ENCODE measurements around the gene NRXN3.
"Not testable (repeated sequence)": the region's sequence is repeated elsewhere in the genome, so short reads cannot be mapped to it uniquely, and the experiment has no call there.

Gene NRXN3

DNA sequence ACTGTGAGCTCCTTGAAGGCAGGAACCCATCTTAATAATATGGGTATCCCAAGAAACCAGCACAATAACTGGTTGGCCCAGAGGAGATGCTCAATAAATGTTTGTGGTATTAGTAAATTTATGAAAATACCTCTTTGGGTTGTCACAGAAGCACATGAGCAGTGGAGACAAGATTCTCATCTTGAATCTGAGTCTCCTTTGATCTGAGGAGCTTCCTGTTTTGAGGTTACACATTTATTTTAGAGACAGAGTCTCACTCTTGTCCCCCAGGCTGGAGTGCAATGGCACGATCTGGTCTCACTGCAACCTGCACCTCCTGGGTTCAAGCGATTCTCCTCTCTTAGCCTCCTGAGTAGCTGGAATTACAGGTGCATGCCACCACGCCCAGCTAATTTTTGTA lies 247.4 kb downstream of the NRXN3 start:
- no peak for DNase-seq

GRCh38 chr14:78424311-78424710 lies 254.1 kb downstream of the NRXN3 start:
- DNase-seq = no peak

GRCh38 chr14:78425330-78425729 lies 255.2 kb downstream of the NRXN3 start:
- no peak for DNase-seq

DNA sequence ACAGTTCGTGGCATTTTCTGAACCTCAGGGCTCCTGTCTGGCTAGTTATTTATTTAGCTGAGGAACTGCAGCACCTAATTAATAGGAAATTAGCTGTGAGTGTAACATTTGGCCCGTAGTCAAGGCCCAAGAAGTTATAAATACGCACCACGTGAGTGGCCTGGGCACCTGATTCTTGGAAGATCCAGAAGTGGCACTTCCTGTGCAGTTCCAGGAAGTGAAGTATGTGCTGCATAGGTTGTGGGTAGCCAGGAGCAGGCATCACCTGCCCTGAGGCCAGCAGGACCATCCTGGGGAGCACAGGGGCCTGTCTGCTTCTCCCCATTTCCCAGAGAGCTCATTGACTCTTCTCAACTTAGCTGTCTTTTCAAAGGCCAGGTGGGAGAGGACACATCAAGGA lies 255.6 kb downstream of the NRXN3 start:
- no peak for DNase-seq

- no peak for DNase-seq
Observed at GRCh38 chr14:78432046-78432445, 261.9 kb downstream of the NRXN3 start.

DNA sequence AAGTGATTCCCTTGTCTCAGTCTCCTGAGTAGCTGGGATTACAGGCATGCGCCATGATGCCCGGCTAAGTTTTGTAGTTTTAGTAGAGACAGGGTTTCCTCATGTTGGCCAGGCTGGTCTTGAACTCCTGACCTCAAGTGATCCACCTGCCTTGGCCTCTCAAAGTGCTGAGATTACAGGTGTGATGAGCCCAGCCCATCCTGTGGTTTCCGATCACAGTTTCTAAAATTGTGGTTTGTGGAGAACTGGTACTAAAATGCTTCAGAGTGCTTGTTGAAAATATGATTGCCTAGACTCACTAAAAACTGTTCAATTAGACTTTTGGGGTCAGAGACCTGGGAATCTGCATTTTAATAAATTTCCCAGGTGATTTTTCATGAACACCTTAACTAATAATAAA lies 267.3 kb downstream of the NRXN3 start:
- not testable (repeated sequence) for DNase-seq

DNA sequence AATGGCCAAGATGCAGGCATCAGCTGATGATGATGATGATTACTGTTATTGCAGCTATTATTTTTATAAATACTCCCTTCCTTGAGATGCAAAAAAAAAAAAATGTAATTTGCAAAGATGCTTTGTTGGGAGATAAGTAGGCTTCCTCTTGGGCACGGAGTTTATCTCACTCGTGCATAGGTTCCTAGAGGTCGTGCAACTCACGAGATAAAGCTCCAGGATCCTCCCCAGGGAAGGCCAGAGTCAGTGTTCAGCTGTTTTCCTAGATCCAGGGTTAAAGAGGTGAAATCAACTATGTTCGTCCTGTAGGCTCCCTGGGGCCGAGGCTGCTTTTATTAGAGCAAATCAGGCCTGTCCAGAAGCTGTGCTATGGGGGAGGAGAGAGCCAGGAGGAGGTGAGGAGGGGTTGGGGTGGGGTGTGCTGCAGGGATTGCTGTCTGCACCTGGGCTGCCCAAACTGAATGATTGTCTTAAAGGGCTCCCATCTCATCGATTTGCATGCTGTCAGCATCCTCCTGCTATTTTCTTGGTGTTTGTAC lies 270.3 kb downstream of the NRXN3 start:
- no peak for DNase-seq

DNA sequence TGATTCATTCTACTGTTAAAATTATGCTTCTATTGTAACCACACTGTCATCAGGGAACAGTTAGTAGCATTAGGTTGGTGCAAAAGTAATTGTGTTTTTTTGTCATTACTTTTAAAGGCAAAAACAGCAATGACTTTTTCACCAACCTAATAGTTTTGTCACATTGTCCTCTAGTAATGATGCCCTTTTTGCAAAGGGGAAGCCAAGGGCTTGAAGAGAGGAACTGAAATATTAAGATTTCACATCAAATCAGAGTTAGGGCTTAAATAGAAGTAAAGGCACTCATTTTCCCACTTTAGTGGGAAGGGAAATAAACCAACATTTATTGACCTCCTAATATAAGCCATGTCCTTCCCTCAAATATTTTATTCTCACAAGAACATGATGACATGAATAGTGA lies 273.7 kb downstream of the NRXN3 start:
- no peak for DNase-seq

DNA sequence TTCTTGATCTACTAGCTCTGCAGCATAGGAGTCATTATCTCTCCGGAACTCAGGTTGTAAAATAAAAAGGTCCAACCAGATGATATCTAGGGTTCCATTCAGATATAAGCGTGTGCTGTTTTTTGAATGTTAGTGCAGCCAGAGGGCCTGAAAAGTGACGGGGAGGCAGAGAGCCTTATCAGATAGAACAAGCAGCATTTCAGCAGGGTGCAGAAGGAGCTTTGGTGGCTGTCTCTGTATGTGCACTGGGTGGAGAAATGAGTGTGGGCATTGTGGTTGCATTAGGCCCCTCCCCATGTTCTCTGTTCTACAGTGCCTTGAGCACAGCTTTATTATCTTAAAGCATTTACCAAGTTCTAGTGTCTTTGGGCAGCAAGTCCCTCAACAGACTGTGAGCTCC lies 275.1 kb downstream of the NRXN3 start:
- no peak for DNase-seq

GRCh38 chr14:78446807-78447206 lies 276.6 kb downstream of the NRXN3 start:
- DNase-seq = no peak

DNA sequence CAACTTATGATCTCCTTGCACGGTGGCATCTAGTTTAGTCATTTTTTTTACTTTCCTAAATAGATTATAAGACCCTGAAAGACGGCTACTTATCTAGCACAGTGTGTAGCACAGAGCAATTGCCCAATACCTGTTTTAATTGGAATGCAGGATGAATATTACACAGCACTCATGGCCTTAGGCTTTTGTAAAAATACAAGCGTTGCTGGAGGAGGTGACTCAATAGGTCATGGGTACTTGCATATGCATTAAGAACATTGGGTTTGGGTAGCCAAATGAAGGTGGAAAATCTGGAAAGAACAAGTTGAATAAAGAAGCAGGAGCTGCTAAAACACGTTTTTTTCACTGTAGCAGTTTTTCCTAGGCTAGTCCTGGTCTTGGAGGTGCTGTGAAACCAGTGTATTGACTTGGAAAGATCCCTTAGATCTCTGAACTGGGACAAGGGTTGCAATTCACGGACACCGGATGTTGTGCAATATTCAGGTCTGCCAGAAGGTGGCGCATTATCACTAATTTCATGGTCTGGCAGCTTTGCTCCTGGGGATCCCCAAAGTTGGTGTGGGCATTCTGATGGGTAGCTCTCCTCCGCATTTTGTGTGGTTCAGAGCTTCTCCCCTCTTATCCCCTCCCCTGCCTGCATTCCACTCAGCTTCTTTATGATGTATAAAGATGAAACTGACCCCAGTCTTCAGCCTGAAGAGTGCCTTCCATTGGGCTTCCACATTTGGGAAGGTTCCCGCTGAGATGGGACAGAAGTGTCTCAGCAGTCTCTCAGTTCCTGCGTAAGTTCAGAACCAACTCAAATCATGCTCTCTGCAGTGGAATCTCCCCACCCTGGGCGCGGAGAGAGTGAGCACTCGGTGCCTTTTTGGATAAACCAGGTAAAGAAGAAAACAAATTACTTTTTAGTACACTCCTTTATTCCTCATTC lies 278.3 kb downstream of the NRXN3 start:
- no peak for DNase-seq

DNA sequence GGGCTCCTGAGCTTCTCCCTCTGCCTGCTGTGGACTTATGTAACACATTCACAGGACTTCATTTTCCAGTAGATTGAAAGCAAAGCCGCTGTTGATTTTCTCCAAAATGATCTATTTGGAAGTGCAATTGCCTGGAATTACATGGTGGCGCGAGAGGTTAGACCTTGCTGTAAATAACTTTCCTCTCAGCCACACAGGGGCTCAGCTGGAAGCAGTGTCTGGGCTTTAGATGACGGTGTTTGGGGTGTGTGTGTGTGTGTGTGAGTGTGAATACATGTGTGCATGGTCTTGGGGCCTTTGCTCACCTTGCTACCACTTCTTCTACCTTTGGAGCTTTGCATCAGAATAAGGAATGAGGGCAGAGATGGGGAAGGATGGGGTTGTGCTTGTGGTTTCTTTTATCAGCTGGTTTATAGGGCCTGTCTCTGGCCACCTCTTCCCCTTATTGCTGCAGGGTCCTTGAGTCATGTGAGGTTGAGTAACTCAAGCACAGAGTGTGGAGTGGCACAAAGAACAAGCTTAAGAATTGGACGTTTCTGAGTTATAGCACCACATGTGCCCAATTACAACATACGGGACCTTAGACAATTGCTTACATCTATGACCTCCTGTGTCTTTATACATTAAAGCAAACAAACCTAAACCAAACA lies 280.6 kb downstream of the NRXN3 start:
- no peak for DNase-seq

- DNase-seq = no peak
Observed at GRCh38 chr14:78451319-78451695, 281.1 kb downstream of the NRXN3 start.

GRCh38 chr14:78455896-78456435 lies 285.8 kb downstream of the NRXN3 start:
- no peak for DNase-seq

GRCh38 chr14:78469947-78470346 lies 299.8 kb downstream of the NRXN3 start:
- DNase-seq = no peak

- DNase-seq = no peak
Observed at GRCh38 chr14:78479127-78479780, 309.1 kb downstream of the NRXN3 start.

DNA sequence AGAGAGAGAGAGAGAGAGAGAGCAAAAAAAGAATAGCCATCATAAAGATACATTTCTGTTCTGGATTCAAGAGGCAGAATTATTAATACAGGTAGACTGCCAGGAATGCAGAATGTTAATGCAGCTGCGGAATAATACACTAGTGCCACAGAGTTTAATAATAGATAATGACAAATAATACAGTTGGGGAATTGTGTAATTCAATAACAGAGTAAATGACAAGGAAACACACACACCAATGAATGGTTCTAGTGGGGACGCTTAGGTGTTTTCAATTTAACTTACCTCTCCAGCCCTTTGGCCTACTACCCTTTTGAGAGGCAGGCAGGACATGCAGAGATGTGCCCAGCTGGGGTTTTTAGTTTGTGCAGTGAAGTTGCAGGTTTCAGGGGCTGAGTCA lies 313.9 kb downstream of the NRXN3 start:
- DNase-seq = no peak

GRCh38 chr14:78486081-78486480 lies 315.9 kb downstream of the NRXN3 start:
- no peak for DNase-seq

DNA sequence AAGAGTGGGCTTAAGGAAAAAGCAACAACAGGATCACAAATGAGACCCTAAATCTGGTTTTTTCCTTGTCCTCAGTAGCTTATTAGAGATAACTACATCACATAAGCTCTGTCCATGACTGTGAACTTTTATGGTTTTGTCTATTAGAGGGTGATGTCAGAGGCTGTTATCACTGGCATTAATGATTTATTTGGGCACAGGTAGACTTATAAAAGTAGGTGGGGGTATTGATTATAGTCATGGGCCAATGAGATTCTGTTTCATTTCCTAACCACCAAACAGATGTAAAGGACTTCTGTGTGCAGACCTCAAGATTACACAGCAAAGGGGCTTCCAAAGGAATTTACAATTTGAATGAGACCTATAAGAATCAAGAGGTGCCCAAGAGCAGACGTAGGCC lies 316.4 kb downstream of the NRXN3 start:
- DNase-seq = no peak

DNA sequence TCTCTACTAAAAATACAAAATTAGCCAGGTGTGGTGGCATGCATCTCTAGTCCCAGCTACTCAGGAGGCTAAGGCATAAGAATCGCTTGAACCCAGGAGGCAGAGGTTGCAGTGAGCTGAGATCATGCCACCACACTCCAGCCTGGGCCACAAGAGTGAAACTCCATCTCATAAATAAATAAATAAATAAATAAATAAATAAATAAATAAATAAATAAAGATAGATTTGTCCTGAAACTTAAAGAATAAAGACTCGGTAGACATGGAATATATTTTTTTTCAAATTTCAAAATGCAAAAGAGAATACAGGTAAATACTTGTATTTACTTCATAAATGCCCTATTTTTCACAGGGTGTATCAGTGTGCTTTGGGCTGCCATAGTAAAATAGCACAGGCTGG lies 317.4 kb downstream of the NRXN3 start:
- DNase-seq = not testable (repeated sequence)

DNA sequence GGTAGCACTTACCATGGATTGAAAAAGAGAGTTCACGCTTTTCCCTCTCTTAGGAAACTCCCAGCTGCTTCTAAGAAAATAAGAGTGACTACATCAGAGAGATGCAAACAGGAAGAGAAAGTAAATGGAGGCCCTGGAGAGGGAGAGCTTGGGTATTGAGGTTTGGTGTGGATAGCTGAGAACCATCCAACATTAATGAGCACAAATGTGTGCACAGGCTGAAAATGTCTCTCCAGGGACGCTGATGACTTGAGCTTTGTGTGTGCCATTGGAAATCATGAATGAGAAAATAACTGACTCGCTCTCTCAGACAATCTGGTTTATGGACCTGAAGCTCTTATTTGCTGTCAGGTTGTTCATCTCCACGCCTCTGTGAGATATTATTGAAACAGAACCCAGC lies 318.8 kb downstream of the NRXN3 start:
- no peak for DNase-seq

DNA sequence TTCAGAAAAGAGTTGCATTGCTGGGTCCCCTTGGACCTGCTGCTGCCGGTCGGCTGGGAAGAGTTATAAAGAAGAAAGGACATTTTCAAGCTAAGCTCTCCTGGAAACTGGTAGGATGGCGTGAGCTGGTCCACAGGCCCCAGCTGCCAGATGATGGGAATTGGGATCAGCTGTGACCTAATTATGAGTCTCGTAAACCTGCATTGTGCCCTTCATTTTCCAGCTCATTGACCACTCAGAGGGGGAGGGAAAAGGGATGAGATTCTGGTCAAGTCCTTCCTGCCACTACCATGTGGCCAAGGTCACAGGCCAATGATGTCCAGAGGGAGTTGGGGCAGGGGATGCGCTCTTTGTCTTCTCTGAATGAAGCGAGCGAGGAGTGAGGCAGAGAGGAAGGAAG lies 320.9 kb downstream of the NRXN3 start:
- DNase-seq = no peak

DNA sequence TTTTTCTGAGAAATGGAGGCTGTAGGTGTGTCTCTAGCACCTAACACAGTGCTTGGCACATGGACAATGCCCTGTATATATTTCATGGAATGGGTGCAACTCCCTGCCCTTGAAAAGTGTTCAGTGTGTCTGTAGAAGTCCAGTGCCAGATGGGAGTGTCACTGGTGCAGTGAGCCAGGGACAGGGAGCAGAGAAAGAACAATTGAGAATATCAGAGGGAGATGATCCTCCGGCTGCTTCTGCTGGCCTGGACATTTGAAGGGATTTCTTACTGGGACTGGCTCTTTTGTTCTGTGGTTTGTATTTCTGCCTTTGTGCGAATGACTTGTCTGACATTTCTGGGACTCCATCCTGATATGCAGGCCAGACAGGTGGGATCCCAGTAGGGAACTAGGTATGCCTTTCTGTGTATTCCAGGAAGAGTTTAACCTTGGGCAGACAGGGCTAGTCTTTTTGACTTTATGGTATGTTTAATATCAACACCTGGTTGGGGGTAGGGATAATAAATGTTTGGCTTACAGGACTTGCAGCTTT lies 328.0 kb downstream of the NRXN3 start:
- no peak for DNase-seq

All from NCI-H526 treated with DMSO at 0.1 percent for 48 hours (cell line).